HG03442 (cell line): Measurements from ENCODE around the gene TMEM266.

ENCODE experiments used
- ATAC-seq: cut with Tn5 transposase; IDR thresholded peaks from one replicate; pipeline ENCODE4 v1.9.1; 2021; ENCODE audit warnings: mild to moderate bottlenecking, moderate library complexity; ENCODE audit not compliant: unreplicated experiment

The TMEM266 gene

DNA sequence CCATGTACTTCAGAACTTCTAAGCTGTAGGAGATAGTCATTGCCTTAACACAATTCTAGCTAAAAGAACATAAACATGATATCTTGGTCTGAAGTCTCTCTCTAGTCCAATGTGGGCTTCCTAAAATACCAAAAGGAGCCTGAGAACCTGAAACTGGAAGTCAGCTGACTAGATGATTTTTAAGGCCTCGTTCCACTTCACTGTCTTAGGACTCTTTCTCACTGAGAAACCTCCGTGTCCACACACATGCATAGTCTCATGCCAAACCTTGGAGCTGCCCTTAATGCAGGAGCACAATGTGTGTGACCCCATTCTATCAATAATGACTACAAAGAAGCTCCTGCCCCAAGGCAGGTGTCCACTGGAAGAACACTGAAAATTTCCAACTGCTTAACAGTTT lies 163.7 kb downstream of the TMEM266 start:
- ATAC-seq: no peak

GRCh38 chr15:76229266-76229665 lies 169.5 kb downstream of the TMEM266 start:
- no peak for ATAC-seq

- ATAC-seq: no peak
Measured at GRCh38 chr15:76233921-76234320, 174.1 kb downstream of the TMEM266 start.

GRCh38 chr15:76234337-76234889 lies 174.6 kb downstream of the TMEM266 start:
- ATAC-seq: no peak

GRCh38 chr15:76235186-76235826 lies 175.5 kb downstream of the TMEM266 start:
- ATAC-seq: no peak

- no peak for ATAC-seq
Measured at GRCh38 chr15:76236350-76236749, 176.6 kb downstream of the TMEM266 start.

GRCh38 chr15:76239786-76240185 lies 180.0 kb downstream of the TMEM266 start:
- no peak for ATAC-seq

- ATAC-seq: no peak
Measured at GRCh38 chr15:76245072-76245610, 185.4 kb downstream of the TMEM266 start.

DNA sequence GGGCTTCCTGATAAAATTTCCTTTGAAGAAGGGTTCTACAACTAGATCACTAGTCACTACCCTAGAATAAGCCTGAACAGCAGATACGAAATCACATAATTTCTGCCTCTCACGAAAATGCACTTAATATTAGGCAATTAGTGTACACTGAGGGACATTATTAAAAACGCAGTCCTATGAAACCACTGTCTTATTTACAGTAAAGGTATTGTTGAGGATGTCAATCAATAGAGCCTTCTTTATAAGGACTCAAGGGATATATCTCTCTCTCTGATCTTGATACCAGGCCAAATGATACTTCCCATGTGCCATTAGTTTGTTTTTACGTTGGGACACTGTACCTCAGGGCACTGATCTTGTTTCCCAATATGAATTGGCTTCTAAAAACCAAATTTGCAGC lies 191.9 kb downstream of the TMEM266 start:
- no peak for ATAC-seq

GRCh38 chr15:76252249-76252648 lies 192.5 kb downstream of the TMEM266 start:
- ATAC-seq: no peak

- no peak for ATAC-seq
Measured at GRCh38 chr15:76253691-76254473, 194.1 kb downstream of the TMEM266 start.
